IMR-90 (cell line): ENCODE measurements around the gene FZD7. TPM values are rescaled to one million over a fixed set of nuclear protein-coding genes. Genes with fewer than 3 reads are reported as not detected.

Source experiments
- ATAC-seq: fragments of 200-7000 bp; cut with Tn5 transposase; 2 replicates; pipeline ENCODE4 v1.9.1; 2020; ENCODE audit warnings: low read depth, mild to moderate bottlenecking, moderate library complexity
- BruUV-seq: library from RNA; stranded (reverse); fragments of 400-500 nt; replicated peaks from 2 replicates; lab custom pipeline; 2021; lab: Mats Ljungman, UMichigan
- CTCF ChIA-PET: fragments of 300-600 bp; formaldehyde crosslinking; extraction: SDS; loops from one replicate; lab custom pipeline; 2021; ENCODE audit warnings: antibody characterized with exemption; lab: Yijun Ruan, JAX
- POLR2A ChIA-PET: fragments of 300-600 bp; sonication (Branson Sonifier 250); formaldehyde crosslinking; loops from one replicate; lab custom pipeline; 2022; ENCODE audit warnings: antibody characterized with exemption; ENCODE audit not compliant: unreplicated experiment; lab: Charles Lee
- DNase-seq: peaks from one replicate; pipeline ENCODE4 v3.0.0; 2013
- H2AFZ ChIP-seq: replicated peaks from 2 replicates; pipeline ENCODE3; 2013; ENCODE audit warnings: low read length, mild to moderate bottlenecking; ENCODE audit not compliant: poor library complexity
- H2AK5ac ChIP-seq: 2 replicates; pipeline ENCODE4 v1.6.1; 2013; ENCODE audit warnings: low read depth, low read length, inconsistent platforms
- H2AK9ac ChIP-seq: replicated peaks from 2 replicates; pipeline ENCODE3; 2013; ENCODE audit warnings: mild to moderate bottlenecking, low read depth, low read length, moderate library complexity; ENCODE audit not compliant: poor library complexity
- H2BK120ac ChIP-seq: 2 replicates; pipeline ENCODE4 v1.6.1; 2013; ENCODE audit warnings: low read depth, low read length, inconsistent platforms
- H2BK15ac ChIP-seq: 3 replicates; pipeline ENCODE4 v1.6.1; 2013; ENCODE audit warnings: low read depth, low read length, inconsistent platforms
- H2BK20ac ChIP-seq: 2 replicates; pipeline ENCODE4 v1.6.1; 2013; ENCODE audit warnings: low read depth, mild to moderate bottlenecking, inconsistent platforms, low read length, moderate library complexity
- H2BK5ac ChIP-seq: 2 replicates; pipeline ENCODE4 v1.6.1; 2013; ENCODE audit warnings: mild to moderate bottlenecking, low read depth, low read length, inconsistent platforms; ENCODE audit not compliant: poor library complexity, severe bottlenecking
- H3K14ac ChIP-seq: replicated peaks from 2 replicates; pipeline ENCODE4 v1.6.1; 2013; ENCODE audit warnings: low read depth, low read length, inconsistent platforms
- H3K18ac ChIP-seq: 2 replicates; pipeline ENCODE4 v1.6.1; 2013; ENCODE audit warnings: low read depth, low read length, control low read depth
- H3K23ac ChIP-seq: 2 replicates; pipeline ENCODE4 v1.6.1; 2013; ENCODE audit warnings: low read depth, low read length, inconsistent platforms
- H3K27ac ChIP-seq: 2 replicates; pipeline ENCODE4 v1.5.1; 2013; ENCODE audit warnings: mild to moderate bottlenecking, control low read depth, low read length; ENCODE audit not compliant: insufficient read depth
- H3K27me3 ChIP-seq: 2 replicates; pipeline ENCODE4 v1.6.1; 2013; ENCODE audit warnings: low read length; ENCODE audit not compliant: control insufficient read depth, insufficient read depth
- H3K36me3 ChIP-seq: 2 replicates; pipeline ENCODE4 v1.6.1; 2013; ENCODE audit warnings: low read length, mixed read lengths; ENCODE audit not compliant: control insufficient read depth, insufficient read depth
- H3K4ac ChIP-seq: 2 replicates; pipeline ENCODE4 v1.6.1; 2013; ENCODE audit warnings: low read depth, low read length, inconsistent platforms
- H3K4me1 ChIP-seq: 2 replicates; pipeline ENCODE4 v1.6.1; 2013; ENCODE audit warnings: low read length, mixed read lengths; ENCODE audit not compliant: control insufficient read depth, insufficient read depth
- H3K4me2 ChIP-seq: 2 replicates; pipeline ENCODE4 v1.6.1; 2013; ENCODE audit warnings: low read depth, mild to moderate bottlenecking, control low read depth, low read length, moderate library complexity
- H3K4me3 ChIP-seq: 2 replicates; pipeline ENCODE4 v1.5.1; 2013; ENCODE audit warnings: low read depth, mild to moderate bottlenecking, control low read depth, low read length, moderate library complexity; ENCODE audit not compliant: insufficient read depth
- H3K56ac ChIP-seq: 2 replicates; pipeline ENCODE4 v1.6.1; 2013; ENCODE audit warnings: low read length, inconsistent platforms; ENCODE audit not compliant: insufficient read depth; ENCODE audit errors: extremely low read depth
- H3K79me1 ChIP-seq, 2 experiments: 2 replicates each; pipeline ENCODE4 v1.6.1; 2013; ENCODE audit warnings: low read length in 2 of 2, inconsistent platforms in 1 of 2, low read depth in 1 of 2
- H3K9ac ChIP-seq: 2 replicates; pipeline ENCODE4 v1.6.1; 2013; ENCODE audit warnings: low read depth, low read length, control low read depth
- H3K9me1 ChIP-seq: 2 replicates; pipeline ENCODE4 v1.6.1; 2013; ENCODE audit warnings: low read length, inconsistent platforms; ENCODE audit not compliant: insufficient read depth
- H3K9me3 ChIP-seq: 2 replicates; pipeline ENCODE4 v1.6.1; 2013; ENCODE audit warnings: low read length; ENCODE audit not compliant: control insufficient read depth, insufficient read depth
- H4K20me1 ChIP-seq: 2 replicates; pipeline ENCODE4 v1.6.1; 2013; ENCODE audit warnings: low read length, inconsistent platforms; ENCODE audit not compliant: insufficient read depth
- H4K5ac ChIP-seq: 2 replicates; pipeline ENCODE4 v1.6.1; 2013; ENCODE audit warnings: mild to moderate bottlenecking, low read depth, low read length, control low read depth
- H4K8ac ChIP-seq, 2 experiments: 2 replicates each; pipeline ENCODE4 v1.6.1; 2013; ENCODE audit warnings: low read depth in 2 of 2, low read length in 2 of 2, control low read depth in 1 of 2, inconsistent platforms in 1 of 2
- H4K91ac ChIP-seq: 2 replicates; pipeline ENCODE4 v1.6.1; 2013; ENCODE audit warnings: low read depth, low read length, inconsistent platforms; ENCODE audit not compliant: insufficient read depth
- BHLHE40 ChIP-seq: fragments of 150-350 bp; IDR thresholded peaks from 2 replicates; pipeline ENCODE4 v1.6.1; 2016; ENCODE audit warnings: mild to moderate bottlenecking, low read depth, low read length
- CEBPB ChIP-seq: IDR thresholded peaks from 2 replicates; pipeline ENCODE4 v1.6.1; 2012; ENCODE audit warnings: low read depth, low read length, improper control_type of control experiment
- CHD1 ChIP-seq: IDR thresholded peaks from 2 replicates; pipeline ENCODE4 v1.6.1; 2012; ENCODE audit warnings: low read depth, low read length, improper control_type of control experiment
- ELK1 ChIP-seq: fragments of 150-350 bp; IDR thresholded peaks from 2 replicates; pipeline ENCODE4 v1.6.1; 2016; ENCODE audit warnings: low read depth, mild to moderate bottlenecking, low read length, moderate library complexity, borderline replicate concordance
- FOS ChIP-seq: fragments of 150-350 bp; IDR thresholded peaks from 2 replicates; pipeline ENCODE4 v1.6.1; 2016; ENCODE audit warnings: low read depth, low read length
- MAFK ChIP-seq: IDR thresholded peaks from 2 replicates; pipeline ENCODE4 v1.6.1; 2012; ENCODE audit warnings: low read depth, low read length, improper control_type of control experiment
- MAZ ChIP-seq: IDR thresholded peaks from 2 replicates; pipeline ENCODE4 v1.6.1; 2012; ENCODE audit warnings: low read depth, mild to moderate bottlenecking, low read length, improper control_type of control experiment, moderate library complexity, borderline replicate concordance
- MXI1 ChIP-seq: IDR thresholded peaks from 2 replicates; pipeline ENCODE4 v1.6.1; 2012; ENCODE audit warnings: low read depth, mild to moderate bottlenecking, low read length, moderate library complexity, borderline replicate concordance
- NFE2L2 ChIP-seq: fragments of 150-350 bp; IDR thresholded peaks from 2 replicates; pipeline ENCODE4 v1.6.1; 2016; ENCODE audit warnings: low read depth, mild to moderate bottlenecking, low read length
- POLR2A ChIP-seq: IDR thresholded peaks from 2 replicates; pipeline ENCODE4 v1.6.1; 2012; ENCODE audit warnings: mild to moderate bottlenecking, low read depth, low read length
- RAD21 ChIP-seq: IDR thresholded peaks from 2 replicates; pipeline ENCODE4 v1.6.1; 2012; ENCODE audit warnings: low read length, improper control_type of control experiment
- RCOR1 ChIP-seq: IDR thresholded peaks from 2 replicates; pipeline ENCODE4 v1.6.1; 2012; ENCODE audit warnings: mild to moderate bottlenecking, low read length, improper control_type of control experiment; ENCODE audit not compliant: insufficient replicate concordance
- RFX5 ChIP-seq: IDR thresholded peaks from 2 replicates; pipeline ENCODE4 v1.8.0; 2012; ENCODE audit warnings: low read depth, mild to moderate bottlenecking, low read length, moderate library complexity
- SMC3 ChIP-seq: fragments of 150-350 bp; IDR thresholded peaks from 2 replicates; pipeline ENCODE4 v1.6.1; 2016; ENCODE audit warnings: low read depth, mild to moderate bottlenecking, antibody characterized with exemption, low read length, moderate library complexity
- USF2 ChIP-seq: fragments of 150-350 bp; IDR thresholded peaks from 2 replicates; pipeline ENCODE4 v1.6.1; 2017; ENCODE audit warnings: mild to moderate bottlenecking, antibody characterized with exemption, low read length, low read depth
- WGBS, 2 experiments: methylation state at CpG; one replicate each; pipeline versions ENCODE4 v1.1.5 to v1.1.7; 2013; ENCODE audit warnings: missing lambda C conversion rate in 2 of 2; ENCODE audit not compliant: insufficient read length in 1 of 2; ENCODE audit errors: extremely low coverage in 2 of 2; 5-methylcytosine and 5-hydroxymethylcytosine counted together
- dilution Hi-C: fragments of 300-500 bp; cut with HindIII; formaldehyde crosslinking; loops from one replicate; pipeline ENCODE4 v1.14.3; 2018; ENCODE audit warnings: low sequenced_read_pairs; ENCODE audit not compliant: unreplicated experiment
- in situ Hi-C: fragments of 300-500 bp; cut with MboI; formaldehyde crosslinking; loops from 3 replicates; pipeline ENCODE4 v1.14.3; 2019; ENCODE audit warnings: low sequenced_read_pairs, inconsistent platforms, mixed read lengths
- intact Hi-C: fragments of 100-400 bp; cut with micrococcal nuclease; formaldehyde crosslinking; loops from 2 replicates; pipeline ENCODE4 v1.10.0; 2022
- polyA plus RNA-seq, 3 experiments: library from polyadenylated mRNA; depleted of rRNA; stranded (reverse); fragments of >200 nt; gene quantifications; 2 replicates each; pipeline ENCODE4 v1.2.3, GENCODE V29; 2012; ENCODE audit warnings: low replicate concordance in 1 of 3
- total RNA-seq: library from RNA; depleted of rRNA; stranded (reverse); fragments of >200 nt; gene quantifications from 2 replicates; pipeline ENCODE4 v1.2.3, GENCODE V29; 2012
- TF ChIP-seq, protein P1 (sequence below): conservative IDR thresholded peaks from 2 replicates; pipeline ENCODE4 v1.5.1; 2012; ENCODE audit warnings: mild to moderate bottlenecking, low read depth, low read length, improper control_type of control experiment

The FZD7 gene
- total and polyA plus RNA-seq, 2 of the 4 experiments (the other 2 are of a cell fraction) = 62.4 to 90.9 TPM

- Histone ChIP-seq H3K4me2 (no peak overlapping the region), H3K14ac (no peak overlapping the region), H3K36me3 (no peaks in the 10 kb centered on the region), H2BK5ac (no peak overlapping the region), H3K4ac (no peak overlapping the region; the same call in 1 of the 2 replicates), H3K56ac (no peak overlapping the region), H2AFZ (no peak overlapping the region), H3K18ac (no peak overlapping the region), H4K20me1 (no peaks in the 10 kb centered on the region), H3K23ac (no peak overlapping the region), H4K91ac (no peak overlapping the region), H3K79me1 (no peaks in the 10 kb centered on the region), H2BK120ac (no peak overlapping the region), H2AK5ac (no peak overlapping the region), H2AK9ac (no peak overlapping the region), H3K4me3 (no peak overlapping the region), H4K5ac (no peak overlapping the region), H3K4me1 (peaks cover 5% of the 10 kb centered on the region), H3K27ac (no peak overlapping the region), H2BK20ac (no peak overlapping the region), H3K9me3 (no peaks in the 10 kb centered on the region), H3K27me3 (no peaks in the 10 kb centered on the region), H2BK15ac (no peak overlapping the region), H3K9me1 (0 out of 2 replicates have a peak, but pooled peaks cover 3% of the 10 kb centered on the region), H3K9ac (no peak overlapping the region), H4K8ac (no peak overlapping the region)
- ChIA-PET CTCF (no interaction called here), POLR2A (no interaction called here)
- dilution Hi-C loops (no loop called here), intact Hi-C loops (no loop called here), in situ Hi-C loops (no loop called here)
- BruUV-seq = no TSS peak
- DNase-seq = no peak
- no CpG with 5 or more reads among the region's 1 CpG for WGBS, 2 experiments
- TF ChIP-seq RFX5 = no peak
- TF ChIP-seq CHD1 = no peak
- no peak for TF ChIP-seq RAD21
- TF ChIP-seq NFE2L2 = no peak
- TF ChIP-seq MAZ = no peak
- no peak for TF ChIP-seq SMC3
- no peak for TF ChIP-seq MXI1
- no peak for TF ChIP-seq MAFK
- TF ChIP-seq BHLHE40 = no peak
- no peak for TF ChIP-seq RCOR1
- TF ChIP-seq POLR2A = no peak
- no peak for TF ChIP-seq ELK1
- no peak for TF ChIP-seq USF2
- TF ChIP-seq, protein P1, sequence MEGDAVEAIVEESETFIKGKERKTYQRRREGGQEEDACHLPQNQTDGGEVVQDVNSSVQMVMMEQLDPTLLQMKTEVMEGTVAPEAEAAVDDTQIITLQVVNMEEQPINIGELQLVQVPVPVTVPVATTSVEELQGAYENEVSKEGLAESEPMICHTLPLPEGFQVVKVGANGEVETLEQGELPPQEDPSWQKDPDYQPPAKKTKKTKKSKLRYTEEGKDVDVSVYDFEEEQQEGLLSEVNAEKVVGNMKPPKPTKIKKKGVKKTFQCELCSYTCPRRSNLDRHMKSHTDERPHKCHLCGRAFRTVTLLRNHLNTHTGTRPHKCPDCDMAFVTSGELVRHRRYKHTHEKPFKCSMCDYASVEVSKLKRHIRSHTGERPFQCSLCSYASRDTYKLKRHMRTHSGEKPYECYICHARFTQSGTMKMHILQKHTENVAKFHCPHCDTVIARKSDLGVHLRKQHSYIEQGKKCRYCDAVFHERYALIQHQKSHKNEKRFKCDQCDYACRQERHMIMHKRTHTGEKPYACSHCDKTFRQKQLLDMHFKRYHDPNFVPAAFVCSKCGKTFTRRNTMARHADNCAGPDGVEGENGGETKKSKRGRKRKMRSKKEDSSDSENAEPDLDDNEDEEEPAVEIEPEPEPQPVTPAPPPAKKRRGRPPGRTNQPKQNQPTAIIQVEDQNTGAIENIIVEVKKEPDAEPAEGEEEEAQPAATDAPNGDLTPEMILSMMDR = no peak
- no peak for TF ChIP-seq CEBPB
- TF ChIP-seq FOS = no peak
- ATAC-seq = no peak
These were observed 16.2 kb downstream of the FZD7 start for GRCh38 chr2:202049840-202050239.
